Heart right ventricle (tissue), 16 donors: Measurements from ENCODE around the gene METTL22. TPM values are rescaled to one million over a fixed set of nuclear protein-coding genes. Genes with fewer than 3 reads are reported as not detected.

ENCODE experiments used
- ATAC-seq, 8 donors: fragments of 200-7000 bp; cut with Tn5 transposase; one replicate each; pipeline ENCODE4 v1.9.1; 2020; ENCODE audit warnings: mild to moderate bottlenecking in 8 of 8, moderate library complexity in 8 of 8, moderate number of reproducible peaks in 1 of 8
- DNase-seq, 2 donors: peaks; one replicate each; pipeline ENCODE4 v3.0.0-alpha.2; 2020
- H3K27ac ChIP-seq, 10 donors: fragments of 200-600 bp; sonication (generic) in 2 of 10; one replicate each; pipeline versions ENCODE4 v1.5.0 to v1.8.0; 2020 to 2022; ENCODE audit warnings: mild to moderate bottlenecking in 3 of 10
- H3K27me3 ChIP-seq, 7 donors: fragments of 200-600 bp; one replicate each; pipeline ENCODE4 v1.8.0; 2021 to 2022; ENCODE audit warnings: mild to moderate bottlenecking in 2 of 7
- H3K36me3 ChIP-seq, 9 donors: fragments of 200-600 bp; sonication (generic) in 1 of 9; one replicate each; pipeline versions ENCODE4 v1.5.0 to v1.8.0; 2020 to 2022; ENCODE audit warnings: mild to moderate bottlenecking in 2 of 9
- H3K4me1 ChIP-seq, 9 donors: fragments of 200-600 bp; sonication (generic) in 1 of 9; one replicate each; pipeline versions ENCODE4 v1.5.0 to v1.8.0; 2020 to 2022; ENCODE audit warnings: mild to moderate bottlenecking in 4 of 9
- H3K4me3 ChIP-seq, 10 donors: fragments of 200-600 bp; sonication (generic) in 2 of 10; one replicate each; pipeline versions ENCODE4 v1.5.0 to v1.8.0; 2020 to 2022; ENCODE audit warnings: mild to moderate bottlenecking in 7 of 10, moderate library complexity in 2 of 10
- H3K9me3 ChIP-seq, 11 donors: fragments of 200-600 bp in 10 of 11; sonication (generic) in 2 of 11; one replicate each; pipeline versions ENCODE4 v1.5.0 to v1.8.0; 2013 to 2022; ENCODE audit warnings: mild to moderate bottlenecking in 2 of 11, control low read depth in 1 of 11, moderate library complexity in 1 of 11
- CTCF ChIP-seq, 9 donors: fragments of 200-600 bp; sonication (generic) in 2 of 9; IDR thresholded peaks; one replicate each; pipeline versions ENCODE4 v1.5.0 to v1.8.0; 2021 to 2022; ENCODE audit warnings: antibody characterized with exemption in 9 of 9, mild to moderate bottlenecking in 5 of 9, moderate library complexity in 1 of 9
- WGBS, 2 donors: extraction: QIAGEN DNeasy Blood & Tissue Kit; methylation state at CpG; one replicate each; pipeline ENCODE4 v1.1.7; 2013; ENCODE audit warnings: inconsistent platforms in 1 of 2; 5-methylcytosine and 5-hydroxymethylcytosine counted together
- intact Hi-C, 10 donors: fragments of 100-400 bp; cut with DNase I; formaldehyde crosslinking; loops; one replicate each; pipeline versions ENCODE4 v1.11.1 to v1.14.2; 2022
- polyA plus RNA-seq, 2 donors: library from polyadenylated mRNA; stranded (reverse); fragments of 200-250 nt; gene quantifications; one replicate each; pipeline ENCODE4 v1.2.3, GENCODE V29; 2013
- total RNA-seq, 10 donors: library from RNA; stranded (reverse); fragmentation: NEBNext Ultra II Directional in 3 of 10; extraction: Animal tissue kit (Norgen Biotek cat#: 25700) in 3 of 10; gene quantifications; one replicate each; pipeline versions ENCODE4 v1.2.1 to v1.2.4, GENCODE V29; 2021 to 2023
- donor health status: Arrhythmogenic right ventricular cardiomyopathy.
- donor health status: ischemic (EF 13 %, LVEDD 7.1; RV severe dilation, severe dysfunction).
- donor health status: healthy with polysubstance abuse.
- donor health status: DM: no; HTN: yes; CAD: no.
- donor health status: DM: no; HTN: no; CAD: no.
- donor health status: ischemic (EF 25% LVEDD 6.9; RV normal size, moderate dysfunction).
- donor health status: ischemic (EF 25% LVEDD 5.7; RV mildly dilated, moderate dysfunction).
- donor health status: healthy.
- donor health status: DM: yes; HTN: yes; CAD: no.
- donor health status: Ischemic cardiomyopathy.
- donor health status: ischemic (EF 35%, LVEDD 5.7; RV mildly dilated, moderate dysfunction).
- donor health status: nonischemic (EF 11% LVEDD 7.7; RV severe dilation, severe dysfunction).
- donor health status: DM: yes; HTN: yes; CAD: no.
- donor health status: PGD.
- donor health status: ischemic (EF 29% LVEDD 5.4; RV normal size, mild dysfunction).
- donor health status: nonischemic (EF 23%, LVEDD 6.1; RV moderate dilation, normal function).

The METTL22 gene
- total and polyA plus RNA-seq, 12 donors = 23.5 to 64.5 (median 34.2) TPM

GRCh38 chr16:8589900-8590688 lies 31.4 kb upstream of the METTL22 start, which contains the start of gene TMEM114:
Gene TMEM114 (minus strand): TSS chr16:8590511. CDS start chr16:8589838, 673 bp downstream.
- WGBS, 2 donors = 2 to 3% methylated on average over 25 to 41 of the region's 41 CpGs
- TF ChIP-seq CTCF (IDR thresholded peaks at IDR 0.05) = no peak
- Histone ChIP-seq H3K36me3 (no peaks in the 10 kb centered on the region), H3K27me3 (peaks cover 12 to 70% (median 62%) of the 10 kb centered on the region in 7 donors), H3K27ac (no peak within 1 kb of the TSS), H3K4me3 (peak within 1 kb of the TSS in 8 of 10 donors; percentile 7 to 41 (median 32)), H3K9me3 (no peaks in the 10 kb centered on the region), H3K4me1 (peaks cover 0 to 16% (median 6%) of the 10 kb centered on the region in 9 donors)
- intact Hi-C loops = no loop called here
- ATAC-seq = no peak
- no peak for DNase-seq

- intact Hi-C loops = no loop called here
- peaks cover 0 to 16% (median 6%) of the 10 kb centered on the region in 9 donors for H3K4me1 ChIP-seq
- DNase-seq (no peak), ATAC-seq (no peak)
- 91 to 95% methylated on average over 3 of the region's 3 CpGs for WGBS, 2 donors
- H3K4me3 ChIP-seq = no peak overlapping the region
- no peak for TF ChIP-seq CTCF (IDR thresholded peaks at IDR 0.05)
- peaks cover 12 to 69% (median 62%) of the 10 kb centered on the region in 7 donors for H3K27me3 ChIP-seq
- no peak overlapping the region for H3K27ac ChIP-seq
- peaks cover 0 to under 1% (median 0%) of the 10 kb centered on the region in 11 donors for H3K9me3 ChIP-seq
- H3K36me3 ChIP-seq = no peaks in the 10 kb centered on the region
Measured at GRCh38 chr16:8590811-8591210, 30.7 kb upstream of the METTL22 start.

GRCh38 chr16:8591451-8591850 lies 30.0 kb upstream of the METTL22 start:
- Histone ChIP-seq H3K4me1 (peaks cover 0 to 16% (median 6%) of the 10 kb centered on the region in 9 donors), H3K36me3 (no peaks in the 10 kb centered on the region), H3K4me3 (no peak overlapping the region), H3K27ac (no peak overlapping the region), H3K9me3 (peaks cover 0 to 7% (median 3%) of the 10 kb centered on the region in 11 donors), H3K27me3 (peaks cover 12 to 69% (median 62%) of the 10 kb centered on the region in 7 donors)
- intact Hi-C loops = no loop called here
- 95 to 96% methylated on average over 3 of the region's 3 CpGs for WGBS, 2 donors
- TF ChIP-seq CTCF (IDR thresholded peaks at IDR 0.05) = no peak
- DNase-seq (no peak), ATAC-seq (no peak)

GRCh38 chr16:8594149-8594666 lies 27.3 kb upstream of the METTL22 start:
- H3K36me3 ChIP-seq = no peaks in the 10 kb centered on the region
- peaks cover 12 to 49% (median 39%) of the 10 kb centered on the region in 7 donors for H3K27me3 ChIP-seq
- 51 to 56% methylated on average over 9 of the region's 9 CpGs for WGBS, 2 donors
- H3K27ac ChIP-seq = no peak overlapping the region
- DNase-seq (no peak), ATAC-seq (no peak)
- H3K9me3 ChIP-seq = peaks cover 0 to 15% (median 7%) of the 10 kb centered on the region in 11 donors
- H3K4me1 ChIP-seq = peaks cover 0 to 13% (median 6%) of the 10 kb centered on the region in 9 donors
- no peak for TF ChIP-seq CTCF (IDR thresholded peaks at IDR 0.05)
- intact Hi-C loops = no loop called here
- H3K4me3 ChIP-seq = no peak overlapping the region
